ENCODE data around the gene C3orf20. TPM values are rescaled to one million over a fixed set of nuclear protein-coding genes. Genes with fewer than 3 reads are reported as not detected.

The C3orf20 gene
- total and polyA plus RNA-seq, 2 of the 4 experiments (the other 2 are of a cell fraction): not detected

GRCh38 chr3:14700891-14701290 lies 25.9 kb downstream of the C3orf20 start:
- Histone ChIP-seq H3K4me2 (ENCODE audit: low read depth, low read length) (no peak overlapping the region), H2AK9ac (replicated peaks; ENCODE audit: low read depth, low read length, poor library complexity) (no peak overlapping the region), H2BK15ac (ENCODE audit: low read depth, low read length) (no peak overlapping the region), H2BK120ac (ENCODE audit: low read depth, low read length) (no peak overlapping the region), H3K23ac (ENCODE audit: low read depth, low read length) (no peak overlapping the region), H3K36me3 (ENCODE audit: control insufficient read depth, insufficient read depth, low read length) (no peaks in the 10 kb centered on the region), H3K4me1 (ENCODE audit: control insufficient read depth, insufficient read depth, low read length) (no peaks in the 10 kb centered on the region), H2BK20ac (ENCODE audit: low read depth, low read length) (no peak overlapping the region), H2BK5ac (ENCODE audit: low read depth, low read length, poor library complexity, severe bottlenecking) (no peak overlapping the region), H3K14ac (replicated peaks; ENCODE audit: low read depth, low read length) (no peak overlapping the region), H4K20me1 (ENCODE audit: insufficient read depth, low read length) (no peaks in the 10 kb centered on the region), H4K5ac (ENCODE audit: low read depth, low read length) (no peak overlapping the region), H3K4ac (ENCODE audit: low read depth, low read length) (no peak overlapping the region), H3K56ac (ENCODE audit: extremely low read depth, insufficient read depth, low read length) (no peak overlapping the region), H3K9me1 (ENCODE audit: insufficient read depth, low read length) (no peaks in the 10 kb centered on the region), H3K18ac (ENCODE audit: low read depth, low read length) (no peak overlapping the region), H3K27ac (ENCODE audit: insufficient read depth, low read length) (no peak overlapping the region), H4K8ac (ENCODE audit: low read depth in 2 of 2, low read length in 2 of 2) (no peak overlapping the region), H3K4me3 (ENCODE audit: insufficient read depth, low read depth, low read length) (no peak overlapping the region), H4K91ac (ENCODE audit: insufficient read depth, low read depth, low read length) (no peak overlapping the region), H3K27me3 (ENCODE audit: control insufficient read depth, insufficient read depth, low read length) (peaks cover 4% of the 10 kb centered on the region), H3K79me1 (ENCODE audit: low read depth in 1 of 2, low read length in 2 of 2) (no peaks in the 10 kb centered on the region), H2AFZ (replicated peaks; ENCODE audit: low read length, poor library complexity) (no peak overlapping the region), H3K9ac (ENCODE audit: low read depth, low read length) (no peak overlapping the region), H2AK5ac (ENCODE audit: low read depth, low read length) (no peak overlapping the region), H3K9me3 (ENCODE audit: control insufficient read depth, insufficient read depth, low read length) (no peaks in the 10 kb centered on the region)
- no TSS peak for BruUV-seq (replicated peaks)
- in situ Hi-C loops (cut with MboI; ENCODE audit: low sequenced_read_pairs): no loop called here
- no peak for ATAC-seq (ENCODE audit: low read depth)
- dilution Hi-C loops (cut with HindIII; ENCODE audit: low sequenced_read_pairs, unreplicated experiment): no loop called here
- ChIA-PET CTCF (no interaction called here), POLR2A (ENCODE audit: unreplicated experiment) (no interaction called here)
- TF ChIP-seq MAZ (IDR thresholded peaks at IDR 0.05; ENCODE audit: borderline replicate concordance, low read depth, low read length) (no peak), NFE2L2 (IDR thresholded peaks at IDR 0.05; ENCODE audit: low read depth, low read length) (no peak), SMC3 (IDR thresholded peaks at IDR 0.05; ENCODE audit: low read depth, low read length) (no peak), RFX5 (IDR thresholded peaks at IDR 0.05; ENCODE audit: low read depth, low read length) (no peak), MAFK (IDR thresholded peaks at IDR 0.05; ENCODE audit: low read depth, low read length) (no peak), MXI1 (IDR thresholded peaks at IDR 0.05; ENCODE audit: borderline replicate concordance, low read depth, low read length) (no peak), CEBPB (IDR thresholded peaks at IDR 0.05; ENCODE audit: low read depth, low read length) (no peak), ELK1 (IDR thresholded peaks at IDR 0.05; ENCODE audit: borderline replicate concordance, low read depth, low read length) (no peak), RAD21 (IDR thresholded peaks at IDR 0.05; ENCODE audit: low read length) (no peak), CHD1 (IDR thresholded peaks at IDR 0.05; ENCODE audit: low read depth, low read length) (no peak), BHLHE40 (IDR thresholded peaks at IDR 0.05; ENCODE audit: low read depth, low read length) (no peak), CTCF (conservative IDR thresholded peaks at IDR 0.05; ENCODE audit: low read depth, low read length) (no peak)
- intact Hi-C loops (cut with micrococcal nuclease): no loop called here
- WGBS, 2 experiments (ENCODE audit: extremely low coverage in 2 of 2, insufficient read length in 1 of 2): 60% methylated on average over 2 of the region's 3 CpGs; no CpG with 5 or more reads in 1 of the 2 experiments
- no peak for DNase-seq
